ENCODE data around the gene GRM5.
"Not testable (repeated sequence)": the region's sequence is repeated elsewhere in the genome, so short reads cannot be mapped to it uniquely, and the experiment has no call there.

The GRM5 gene

GRCh38 chr11:88536616-88537265 is 529.0 kb downstream of the GRM5 start:
- TF ChIP-seq, protein P1, sequence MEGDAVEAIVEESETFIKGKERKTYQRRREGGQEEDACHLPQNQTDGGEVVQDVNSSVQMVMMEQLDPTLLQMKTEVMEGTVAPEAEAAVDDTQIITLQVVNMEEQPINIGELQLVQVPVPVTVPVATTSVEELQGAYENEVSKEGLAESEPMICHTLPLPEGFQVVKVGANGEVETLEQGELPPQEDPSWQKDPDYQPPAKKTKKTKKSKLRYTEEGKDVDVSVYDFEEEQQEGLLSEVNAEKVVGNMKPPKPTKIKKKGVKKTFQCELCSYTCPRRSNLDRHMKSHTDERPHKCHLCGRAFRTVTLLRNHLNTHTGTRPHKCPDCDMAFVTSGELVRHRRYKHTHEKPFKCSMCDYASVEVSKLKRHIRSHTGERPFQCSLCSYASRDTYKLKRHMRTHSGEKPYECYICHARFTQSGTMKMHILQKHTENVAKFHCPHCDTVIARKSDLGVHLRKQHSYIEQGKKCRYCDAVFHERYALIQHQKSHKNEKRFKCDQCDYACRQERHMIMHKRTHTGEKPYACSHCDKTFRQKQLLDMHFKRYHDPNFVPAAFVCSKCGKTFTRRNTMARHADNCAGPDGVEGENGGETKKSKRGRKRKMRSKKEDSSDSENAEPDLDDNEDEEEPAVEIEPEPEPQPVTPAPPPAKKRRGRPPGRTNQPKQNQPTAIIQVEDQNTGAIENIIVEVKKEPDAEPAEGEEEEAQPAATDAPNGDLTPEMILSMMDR (IDR thresholded peaks at IDR 0.05; ENCODE audit: insufficient read depth, low read depth, low read length, missing control alignments), result no peak
- no peak for DNase-seq (ENCODE audit: low read depth)
- H3K4me3 ChIP-seq (ENCODE audit: low read depth, low read length), result no peak overlapping the region

DNA sequence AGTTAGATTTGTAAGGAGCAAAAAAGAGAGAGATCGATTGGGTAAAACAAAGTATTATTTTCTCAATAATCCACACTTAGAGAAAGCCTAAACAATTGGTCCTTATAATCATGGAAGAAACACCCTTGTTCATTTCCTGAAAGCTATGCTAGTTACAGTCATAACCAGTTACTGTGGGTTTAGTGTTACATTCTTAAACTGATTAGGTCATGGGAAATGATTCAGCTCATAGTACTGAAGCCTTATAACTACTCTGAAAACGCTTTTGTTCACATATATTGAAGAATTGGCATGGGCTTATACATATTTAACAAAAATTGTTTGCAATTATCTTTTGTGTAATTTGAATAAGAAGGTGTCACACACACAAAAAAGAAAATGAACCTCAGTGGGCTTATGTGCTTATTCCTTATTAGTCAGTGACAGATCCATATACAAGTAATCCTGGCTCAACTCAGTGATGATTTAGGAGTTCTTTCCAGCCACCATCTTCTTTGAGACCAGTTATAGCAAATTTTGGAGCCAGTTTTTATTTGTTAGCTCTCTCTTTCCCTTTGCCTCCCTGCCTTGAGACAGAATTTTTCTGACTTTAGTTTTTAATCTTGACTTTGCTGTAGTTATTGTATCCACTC is 529.8 kb downstream of the GRM5 start:
- no peak overlapping the region for H3K4me3 ChIP-seq (ENCODE audit: low read depth, low read length)
- peak; percentile 50 for DNase-seq (ENCODE audit: low read depth)
- TF ChIP-seq, protein P1 (IDR thresholded peaks at IDR 0.05; ENCODE audit: insufficient read depth, low read depth, low read length, missing control alignments), result no peak

DNA sequence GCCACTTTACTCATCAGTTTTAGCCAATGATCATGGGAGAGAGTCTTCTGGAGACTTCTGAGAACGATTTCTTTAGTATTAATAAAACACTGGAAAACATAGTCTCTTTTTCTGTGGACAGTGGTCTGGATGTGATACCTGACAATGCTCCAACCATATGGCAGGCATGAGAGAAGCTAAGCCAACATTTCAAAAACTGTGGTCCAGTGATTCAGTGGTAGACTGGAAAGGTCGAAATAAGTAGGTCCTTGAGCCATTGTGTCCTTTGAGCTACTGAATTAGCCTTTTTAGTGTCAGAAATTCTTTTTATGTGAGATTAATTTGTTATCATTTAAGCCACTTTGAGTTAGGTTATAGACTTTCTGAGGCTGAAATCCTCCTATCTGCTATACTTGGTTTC is 530.5 kb downstream of the GRM5 start:
- no peak overlapping the region for H3K4me3 ChIP-seq (ENCODE audit: low read depth, low read length)
- TF ChIP-seq, protein P1 (IDR thresholded peaks at IDR 0.05; ENCODE audit: insufficient read depth, low read depth, low read length, missing control alignments), result no peak
- DNase-seq (ENCODE audit: low read depth), result no peak

DNA sequence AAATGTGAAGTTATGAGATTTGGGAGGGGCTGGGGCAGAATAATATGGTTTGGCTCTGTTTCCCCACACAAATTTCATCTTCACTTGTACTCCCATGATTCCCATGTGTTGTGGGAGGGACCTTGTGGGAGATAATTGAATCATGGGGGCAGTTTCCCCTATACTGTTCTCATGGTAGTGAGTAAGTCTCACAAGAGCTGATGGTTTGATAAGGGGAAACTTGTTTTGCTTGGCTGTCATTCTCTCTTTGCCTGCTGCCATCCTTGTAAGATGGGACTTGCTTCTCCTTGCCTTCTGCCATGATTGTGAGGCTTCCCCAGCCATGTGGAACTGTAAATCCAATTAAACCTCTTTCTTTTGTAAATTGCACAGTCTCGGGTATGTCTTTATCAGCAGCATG is 531.1 kb downstream of the GRM5 start:
- not testable (repeated sequence) for H3K4me3 ChIP-seq (ENCODE audit: low read depth, low read length); DNase-seq (ENCODE audit: low read depth)

DNA sequence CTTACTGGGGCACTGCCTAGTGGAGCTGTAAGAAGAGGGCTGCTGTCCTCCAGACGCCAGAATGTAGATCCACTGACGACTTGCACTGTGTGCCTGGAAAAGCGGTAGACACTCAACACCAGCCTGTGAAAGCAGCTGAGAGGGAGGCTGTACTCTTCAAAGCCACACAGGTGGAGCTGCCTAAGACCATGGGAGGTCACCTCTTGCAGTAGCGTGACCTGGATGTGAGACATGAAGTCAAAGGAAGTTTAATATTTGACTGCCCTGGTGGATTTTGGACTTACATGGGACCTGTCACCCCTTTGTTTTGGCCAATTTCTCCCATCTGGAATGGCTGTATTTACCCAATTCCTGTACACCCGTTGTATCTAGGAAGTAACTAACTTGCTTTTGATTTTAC is 531.6 kb downstream of the GRM5 start:
- DNase-seq (ENCODE audit: low read depth), result no peak
- TF ChIP-seq, protein P1 (IDR thresholded peaks at IDR 0.05; ENCODE audit: insufficient read depth, low read depth, low read length, missing control alignments), result no peak
- no peak overlapping the region for H3K4me3 ChIP-seq (ENCODE audit: low read depth, low read length)

- no peak overlapping the region for H3K4me3 ChIP-seq (ENCODE audit: low read depth, low read length)
- DNase-seq (ENCODE audit: low read depth), result no peak
- TF ChIP-seq, protein P1 (IDR thresholded peaks at IDR 0.05; ENCODE audit: insufficient read depth, low read depth, low read length, missing control alignments), result no peak
Observed at GRCh38 chr11:88533001-88533400, 532.8 kb downstream of the GRM5 start.

DNA sequence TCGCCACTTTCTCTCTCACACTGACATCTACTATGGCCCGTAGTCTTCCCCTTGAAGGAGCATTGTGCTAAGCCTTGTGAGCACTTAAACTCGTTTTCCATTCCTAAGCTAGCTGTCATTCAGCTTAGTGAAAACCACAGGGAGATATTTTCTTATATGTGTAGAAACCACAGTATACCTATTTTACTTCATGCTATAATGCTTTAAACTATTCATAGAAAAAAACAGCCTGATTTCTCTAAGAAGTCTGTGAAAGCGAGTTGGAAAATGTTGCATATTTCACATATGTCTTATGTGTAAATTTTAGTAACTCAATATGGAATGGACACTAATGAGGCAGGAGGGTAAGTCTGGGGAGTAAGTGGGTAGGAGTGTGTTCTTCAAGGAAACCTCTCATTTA is 534.0 kb downstream of the GRM5 start:
- TF ChIP-seq, protein P1 (IDR thresholded peaks at IDR 0.05; ENCODE audit: insufficient read depth, low read depth, low read length, missing control alignments), result no peak
- no peak overlapping the region for H3K4me3 ChIP-seq (ENCODE audit: low read depth, low read length)
- DNase-seq (ENCODE audit: low read depth), result no peak
